GM19099 (cell line): Measurements from ENCODE around the gene PITPNM1.

Source experiments
- POLR2A ChIP-seq: IDR thresholded peaks from 3 replicates; pipeline ENCODE4 v1.6.1; 2011; ENCODE audit warnings: low read depth; ENCODE audit not compliant: insufficient read length; ENCODE audit errors: extremely low read depth

Gene PITPNM1

DNA sequence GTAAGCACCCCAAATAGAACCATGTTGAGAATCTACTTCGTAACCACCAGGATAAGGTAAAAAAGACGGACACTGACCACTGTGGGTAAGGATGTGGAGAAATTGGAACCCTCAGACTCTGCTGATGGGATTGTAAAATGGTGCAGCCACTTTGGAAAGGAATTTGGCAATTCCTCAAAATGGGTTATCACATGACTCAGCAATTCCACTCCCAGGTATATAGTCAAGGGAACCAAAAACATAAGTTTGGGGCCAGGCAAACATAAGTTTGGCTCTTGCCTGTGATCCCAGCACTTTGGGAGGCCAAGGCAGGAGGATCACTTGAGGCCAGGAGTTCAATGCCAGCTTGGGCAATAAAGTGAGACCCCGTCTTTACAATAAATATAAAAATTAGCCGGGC lies 23.2 kb upstream of the PITPNM1 start:
- TF ChIP-seq POLR2A: no peak

DNA sequence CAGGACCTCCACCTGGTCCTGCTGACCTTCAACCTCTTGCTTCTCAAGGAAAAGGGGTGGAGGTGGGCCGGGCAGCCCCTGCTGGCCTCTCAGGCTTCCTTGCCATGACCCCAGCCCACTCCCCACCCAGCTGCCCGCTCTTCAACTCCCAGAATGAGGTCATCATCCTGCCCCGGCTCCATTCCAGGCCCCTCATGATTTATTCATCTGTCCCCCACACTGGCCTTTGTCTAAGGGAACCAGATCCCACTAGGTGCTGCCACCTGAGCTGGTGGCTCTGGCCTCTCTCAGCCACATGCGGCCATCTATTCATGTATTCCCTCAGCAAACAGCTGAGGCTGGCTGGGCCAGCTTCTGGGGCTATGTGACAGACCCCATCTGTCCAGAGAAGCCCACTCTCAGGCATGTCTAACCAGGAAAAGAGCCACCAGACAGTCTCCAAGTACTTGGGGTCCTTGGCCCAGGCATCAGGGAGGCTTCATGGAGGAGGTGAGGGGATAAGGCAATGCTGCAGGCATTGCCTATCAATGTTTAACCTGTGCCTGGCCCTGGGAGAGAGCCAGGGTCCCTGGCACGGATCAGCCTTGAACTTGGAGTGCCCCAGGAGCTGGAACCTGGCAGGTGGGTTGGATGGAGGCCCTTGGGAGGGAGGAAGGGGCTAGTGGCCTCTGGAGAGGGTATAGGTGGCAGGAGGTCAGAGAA lies 20.3 kb upstream of the PITPNM1 start:
- TF ChIP-seq POLR2A: no peak

DNA sequence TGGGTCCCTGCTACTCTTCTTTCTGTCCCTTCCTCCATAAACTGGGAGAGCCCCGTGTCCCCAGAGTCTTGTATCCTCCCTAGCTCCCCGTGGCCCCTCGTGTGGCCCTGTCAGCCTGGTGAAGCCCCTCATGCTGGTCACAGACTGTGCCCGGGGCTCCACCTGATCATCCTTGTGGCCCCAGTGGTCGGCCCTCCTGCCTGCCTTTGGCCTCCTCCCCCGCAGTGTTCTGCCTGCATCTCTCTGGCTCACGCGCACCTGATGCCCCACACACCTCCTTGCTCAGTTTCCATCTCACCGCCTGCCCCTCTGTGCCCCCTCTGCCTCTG lies 19.3 kb upstream of the PITPNM1 start:
- TF ChIP-seq POLR2A: no peak

DNA sequence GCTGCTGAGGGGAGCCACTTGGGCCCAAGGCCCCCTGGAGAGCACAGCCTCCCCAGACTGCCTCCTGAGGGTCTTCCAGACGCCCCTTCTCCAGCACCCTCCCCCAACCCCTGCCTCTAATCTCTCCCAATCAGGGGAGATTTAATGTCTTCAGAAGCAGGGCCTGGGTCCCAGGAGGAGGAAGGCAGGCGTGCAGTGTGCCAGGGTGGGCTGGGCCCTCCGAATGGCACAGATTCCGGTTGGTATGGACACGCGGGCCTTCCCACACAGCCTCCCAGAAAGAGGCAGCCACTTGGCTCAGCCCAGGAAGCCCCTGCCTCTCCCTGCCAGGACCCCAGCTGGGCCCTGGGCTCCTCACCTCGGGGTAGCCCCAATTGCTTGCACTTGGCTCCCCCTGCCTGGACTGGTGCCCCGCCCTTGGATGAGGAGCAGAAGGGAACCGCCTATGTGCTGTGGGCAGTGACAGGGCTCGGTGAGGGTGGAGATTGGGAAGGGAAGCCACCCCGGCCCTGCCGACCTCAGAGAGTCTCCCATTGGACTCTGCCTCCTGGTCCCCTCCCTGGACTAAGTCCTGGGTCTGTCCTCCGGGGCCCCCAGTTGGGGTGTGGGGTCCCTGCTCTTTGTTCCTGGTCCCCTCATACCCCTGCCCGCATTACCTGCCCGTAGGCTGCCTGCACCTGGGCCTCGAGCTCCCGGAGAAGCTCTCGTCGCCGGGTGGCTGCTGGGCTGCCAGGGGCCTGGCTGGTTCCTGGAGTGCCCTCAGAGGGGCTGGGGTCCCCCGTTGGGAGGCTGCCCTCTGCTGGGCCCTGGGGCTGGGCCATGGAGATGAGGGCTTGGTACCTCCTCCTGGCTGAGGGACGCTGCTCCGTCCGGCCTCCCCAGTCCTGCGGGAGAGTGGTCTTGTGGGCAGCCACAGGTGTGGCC lies 18.7 kb upstream of the PITPNM1 start:
- TF ChIP-seq POLR2A: no peak

DNA sequence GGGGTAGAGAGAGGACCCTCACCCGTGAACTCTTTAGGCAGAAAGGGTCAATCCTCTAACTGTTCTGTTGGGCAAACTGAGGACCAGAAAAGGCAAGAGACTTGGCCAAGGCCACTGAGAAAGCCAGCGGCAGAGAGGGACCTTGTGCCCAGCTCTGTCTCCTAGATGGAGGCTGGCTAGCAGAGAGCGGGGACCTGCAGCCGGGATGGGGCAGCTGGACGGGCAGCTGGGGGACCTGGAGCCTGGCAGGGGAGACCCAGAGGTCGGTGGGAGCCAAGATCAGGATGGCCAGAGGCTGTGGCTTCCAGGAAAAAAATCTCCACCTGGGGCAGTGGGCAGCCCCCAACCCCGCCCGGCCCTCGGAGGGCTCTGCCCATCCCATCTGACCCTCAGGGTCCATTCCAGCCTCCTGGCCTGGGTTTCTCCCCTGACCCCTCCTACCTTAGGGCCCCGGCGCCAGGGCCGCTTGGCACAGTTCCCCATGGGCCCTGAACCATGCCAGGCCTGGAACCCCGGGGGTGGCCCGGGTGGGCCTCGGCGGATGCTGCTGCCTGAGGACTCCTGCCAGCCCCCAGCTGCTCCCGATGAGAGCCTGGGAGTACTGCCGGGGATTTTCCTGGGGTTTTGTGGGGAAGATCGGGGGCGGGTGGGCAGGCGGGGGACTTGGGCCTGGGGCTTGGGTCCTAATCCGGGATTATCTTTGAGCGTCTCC lies 17.8 kb upstream of the PITPNM1 start, which contains the start of gene CABP2:
Gene CABP2, minus strand, starts transcription at position 603 of the 712 bp plus-strand sequence. Its CDS starts 120 bp downstream, at position 483.
- TF ChIP-seq POLR2A: no peak

DNA sequence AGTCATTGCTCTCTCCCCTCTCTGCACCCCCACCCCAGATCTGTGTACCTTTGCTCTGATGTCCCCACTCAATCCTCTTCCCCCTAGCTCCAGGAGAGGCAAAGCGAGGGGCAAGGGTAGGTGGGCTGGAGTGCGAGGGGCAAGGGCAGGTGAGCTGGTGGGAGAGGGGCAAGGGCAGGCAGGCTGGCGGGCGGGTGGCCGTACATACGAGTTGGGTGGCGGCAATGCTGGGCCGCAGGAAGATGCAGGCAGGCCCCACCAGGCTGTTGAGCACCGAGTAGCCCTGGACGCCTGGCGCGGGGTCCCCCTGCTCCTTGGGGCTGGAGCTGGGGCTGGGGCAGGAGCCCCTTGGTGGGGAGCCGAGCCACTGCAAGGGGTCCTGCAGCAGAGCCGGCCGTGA lies 17.2 kb upstream of the PITPNM1 start:
- TF ChIP-seq POLR2A: no peak

DNA sequence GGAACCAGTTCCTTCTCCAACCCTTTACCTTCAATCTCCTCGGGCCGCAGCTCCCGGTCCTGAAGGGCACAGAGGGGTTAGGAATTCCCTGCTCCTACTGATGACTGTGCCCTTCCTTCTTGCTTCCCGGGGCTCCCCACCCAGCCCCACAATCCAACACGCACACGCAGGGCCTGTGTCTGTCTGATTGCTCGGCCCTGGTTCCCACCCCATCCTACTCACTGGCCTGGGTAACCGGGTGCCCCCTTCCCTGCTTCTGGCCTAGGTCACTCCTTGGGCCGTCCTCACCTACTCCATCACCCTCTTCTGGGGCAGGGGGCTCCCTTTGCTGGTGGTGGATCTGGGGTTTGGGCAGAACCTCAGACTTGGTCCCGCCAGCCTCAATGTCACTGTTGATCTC lies 16.8 kb upstream of the PITPNM1 start:
- TF ChIP-seq POLR2A: no peak

DNA sequence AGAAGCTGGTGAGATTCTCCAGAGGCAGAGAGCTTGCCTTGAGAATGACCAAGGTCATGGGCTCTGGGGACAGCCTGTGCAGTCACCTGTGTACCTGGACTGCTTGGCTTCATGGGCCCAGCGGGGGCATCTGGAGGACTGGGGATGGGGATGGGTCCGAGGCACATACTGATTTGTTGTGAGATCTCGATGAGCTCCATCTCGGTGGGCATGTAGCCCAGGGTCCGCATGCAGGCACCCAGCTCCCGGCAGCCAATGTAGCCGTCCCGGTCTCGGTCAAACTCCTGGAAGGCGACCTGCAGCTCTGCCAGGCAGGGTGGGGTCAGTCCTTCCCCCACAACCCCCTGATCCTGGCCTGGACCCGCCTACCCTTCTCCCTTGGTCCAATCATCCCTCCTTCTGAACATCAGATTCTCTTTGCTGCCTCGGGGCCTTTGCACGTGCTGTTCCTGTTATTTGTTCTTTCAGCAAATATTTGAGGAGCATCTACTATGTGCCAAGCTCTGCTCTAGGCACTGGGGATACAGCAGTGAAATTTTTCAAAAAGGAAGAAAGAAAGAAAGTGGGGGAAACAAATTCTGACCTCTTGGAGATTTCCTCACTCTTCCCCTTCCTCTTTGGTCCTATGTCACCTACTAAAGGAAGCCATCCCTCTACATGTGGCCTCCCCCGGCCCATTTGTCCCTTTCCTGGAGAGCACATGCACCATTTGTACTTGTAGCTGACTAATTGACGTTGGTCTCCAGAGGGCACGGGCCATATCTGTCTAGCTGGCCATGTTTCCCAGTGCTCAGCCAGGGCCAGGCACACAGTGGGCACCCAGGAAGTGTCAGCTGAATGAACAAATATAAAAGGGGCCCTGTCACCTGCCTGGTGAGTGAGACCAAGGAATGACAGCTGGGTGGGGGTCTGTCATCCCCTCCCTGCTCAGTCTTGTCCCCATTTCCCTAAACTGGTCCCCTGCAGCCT lies 16.0 kb upstream of the PITPNM1 start:
- TF ChIP-seq POLR2A: no peak

DNA sequence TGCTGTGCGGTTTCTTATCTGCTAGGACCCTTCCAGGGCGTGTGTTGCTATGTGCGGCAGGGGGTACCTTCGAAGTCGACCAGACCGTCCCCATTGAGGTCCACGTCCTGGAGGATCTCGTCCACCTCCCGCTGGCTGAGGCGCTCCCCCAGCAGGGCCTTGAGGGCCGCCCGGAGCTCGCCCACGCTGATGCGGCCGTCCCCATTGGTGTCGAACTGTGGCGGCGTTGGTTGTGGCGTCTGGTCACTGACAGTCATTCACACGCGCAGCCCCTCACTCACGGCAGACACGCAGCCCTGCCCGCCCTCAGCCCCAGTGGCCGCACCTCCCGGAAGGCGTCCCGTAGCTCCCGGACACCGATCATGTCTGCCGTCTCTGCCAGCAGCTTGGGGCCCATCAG lies 14.6 kb upstream of the PITPNM1 start:
- TF ChIP-seq POLR2A: no peak

DNA sequence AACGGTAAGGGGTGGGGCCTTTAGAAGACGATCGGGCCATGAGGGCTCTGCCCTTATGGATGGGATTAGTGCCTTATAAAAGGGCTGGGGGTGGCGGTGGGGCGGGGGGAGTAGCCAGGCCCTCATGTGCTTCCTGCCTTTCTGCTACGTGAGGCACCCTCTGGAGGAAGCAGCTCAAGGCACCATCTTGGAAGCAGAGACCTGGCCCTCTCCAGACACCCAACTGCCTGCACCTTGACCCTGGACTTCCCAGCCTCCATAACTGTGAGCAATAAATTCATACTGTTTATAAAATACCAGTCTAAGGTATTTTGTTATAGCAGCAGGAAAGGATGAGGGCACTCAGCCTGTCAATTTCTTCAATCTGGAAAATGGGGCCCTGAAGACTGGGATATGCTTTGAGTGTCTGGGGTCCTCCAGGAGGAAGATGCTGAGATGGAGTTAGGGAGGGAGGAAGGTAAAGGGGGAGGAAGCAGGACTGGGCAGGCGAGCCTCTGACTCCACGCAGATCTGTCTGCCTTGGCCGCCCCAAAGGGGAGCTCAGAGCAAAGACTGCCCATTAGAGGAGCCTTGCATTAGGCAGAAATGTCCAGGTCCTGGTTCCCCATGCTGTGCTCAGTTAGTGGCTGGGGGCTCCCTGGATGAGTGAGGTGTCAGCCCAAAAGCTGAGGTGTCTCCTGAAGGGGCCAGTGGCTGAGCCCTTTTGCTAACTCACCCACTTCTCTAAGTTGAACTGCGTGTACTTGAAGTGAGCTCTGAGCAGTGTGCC lies 12.8 kb upstream of the PITPNM1 start:
- TF ChIP-seq POLR2A: no peak

DNA sequence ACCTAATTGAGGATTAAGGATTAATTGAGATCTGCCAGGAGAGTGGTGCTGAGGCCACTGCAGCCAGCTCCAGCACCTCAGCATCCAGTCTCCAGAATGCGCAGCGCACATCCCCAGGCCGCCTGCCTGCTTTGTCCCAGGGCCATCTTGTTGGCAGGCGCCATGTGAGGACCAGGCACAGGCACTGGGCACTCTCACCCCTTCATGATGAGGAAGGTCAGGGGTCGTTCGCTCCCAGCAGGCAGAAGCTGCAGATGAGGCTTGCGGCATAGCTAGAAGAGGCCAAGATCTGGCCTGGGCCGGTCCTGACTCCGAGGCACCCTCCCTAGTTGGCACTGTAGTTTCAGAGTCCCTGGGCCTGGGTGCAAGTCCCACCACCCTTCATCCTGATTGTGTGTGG lies 11.6 kb upstream of the PITPNM1 start:
- TF ChIP-seq POLR2A: no peak

DNA sequence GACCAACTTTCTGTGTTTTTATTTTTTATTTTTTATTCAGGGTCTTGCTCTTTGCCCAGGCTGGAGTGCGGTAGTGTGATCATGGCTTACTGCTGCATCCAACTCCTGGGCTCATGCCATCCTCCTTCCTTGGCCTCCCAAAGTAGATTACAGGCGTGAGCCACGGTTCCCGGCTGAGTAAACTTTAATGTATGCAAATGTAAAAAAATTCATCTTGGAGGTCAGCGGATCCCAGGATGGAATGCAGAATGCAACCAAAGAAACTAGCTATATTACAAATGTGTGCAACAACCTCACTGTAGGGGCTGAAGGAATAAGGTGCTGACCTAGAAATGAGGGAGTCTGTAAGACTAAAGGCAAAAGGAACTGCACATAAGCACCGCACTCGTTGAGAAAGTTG lies 9.0 kb upstream of the PITPNM1 start:
- no peak for TF ChIP-seq POLR2A

DNA sequence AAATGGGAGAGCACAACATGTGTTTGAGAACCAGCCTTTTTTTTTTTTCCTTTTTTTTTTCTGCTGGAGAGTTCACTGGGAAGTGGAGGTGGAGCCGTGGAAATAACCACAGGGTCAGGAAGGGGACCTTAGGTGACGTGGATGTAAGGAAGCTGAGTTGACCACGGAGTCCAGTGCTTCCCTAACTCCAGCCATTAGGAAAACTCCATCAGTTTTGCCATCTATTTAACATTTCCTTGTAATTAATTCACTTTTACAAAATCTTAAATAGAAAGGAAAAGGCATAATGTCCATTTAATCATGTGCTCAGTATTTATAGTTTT lies 4.8 kb upstream of the PITPNM1 start:
- TF ChIP-seq POLR2A: no peak
